ENCODE measurements around the gene EPHX1. TPM values are rescaled to one million over a fixed set of nuclear protein-coding genes. Genes with fewer than 3 reads are reported as not detected.
"Not testable (repeated sequence)": the region's sequence is repeated elsewhere in the genome, so short reads cannot be mapped to it uniquely, and the experiment has no call there.

Gene EPHX1
- total RNA-seq, 1 donor from 2014 or later, result 15.8 TPM

DNA sequence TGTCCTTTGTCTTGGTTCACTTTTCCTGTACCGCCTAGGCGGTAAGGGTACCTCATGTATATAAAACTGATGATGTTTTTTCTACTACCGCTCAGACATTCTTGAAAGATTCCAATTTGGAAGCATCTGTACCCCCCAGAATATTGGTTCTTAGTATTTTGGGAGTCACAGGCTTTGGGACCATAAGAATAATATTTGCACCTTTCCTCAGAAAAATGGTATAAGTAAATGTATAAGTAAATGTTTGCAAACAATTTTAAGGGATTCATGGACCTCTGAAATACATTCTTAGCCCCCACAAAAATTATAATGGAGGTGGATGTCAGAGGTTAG lies 31.6 kb upstream of the EPHX1 start:
- Mint-ChIP-seq H3K4me1 (peaks cover 36% of the 10 kb centered on the region), H3K27ac (ENCODE audit: unreplicated experiment) (no peak overlapping the region), H3K36me3 (ENCODE audit: low read depth) (peaks cover 6% of the 10 kb centered on the region), H3K9me3 (no peaks in the 10 kb centered on the region), H3K27me3 (ENCODE audit: low read depth) (no peaks in the 10 kb centered on the region), H3K4me3 (no peak overlapping the region)
- DNase-seq (ENCODE audit: low read depth, low spot score), result no peak
- TF ChIP-seq, protein P1, sequence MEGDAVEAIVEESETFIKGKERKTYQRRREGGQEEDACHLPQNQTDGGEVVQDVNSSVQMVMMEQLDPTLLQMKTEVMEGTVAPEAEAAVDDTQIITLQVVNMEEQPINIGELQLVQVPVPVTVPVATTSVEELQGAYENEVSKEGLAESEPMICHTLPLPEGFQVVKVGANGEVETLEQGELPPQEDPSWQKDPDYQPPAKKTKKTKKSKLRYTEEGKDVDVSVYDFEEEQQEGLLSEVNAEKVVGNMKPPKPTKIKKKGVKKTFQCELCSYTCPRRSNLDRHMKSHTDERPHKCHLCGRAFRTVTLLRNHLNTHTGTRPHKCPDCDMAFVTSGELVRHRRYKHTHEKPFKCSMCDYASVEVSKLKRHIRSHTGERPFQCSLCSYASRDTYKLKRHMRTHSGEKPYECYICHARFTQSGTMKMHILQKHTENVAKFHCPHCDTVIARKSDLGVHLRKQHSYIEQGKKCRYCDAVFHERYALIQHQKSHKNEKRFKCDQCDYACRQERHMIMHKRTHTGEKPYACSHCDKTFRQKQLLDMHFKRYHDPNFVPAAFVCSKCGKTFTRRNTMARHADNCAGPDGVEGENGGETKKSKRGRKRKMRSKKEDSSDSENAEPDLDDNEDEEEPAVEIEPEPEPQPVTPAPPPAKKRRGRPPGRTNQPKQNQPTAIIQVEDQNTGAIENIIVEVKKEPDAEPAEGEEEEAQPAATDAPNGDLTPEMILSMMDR (conservative IDR thresholded peaks at IDR 0.05), result no peak

DNA sequence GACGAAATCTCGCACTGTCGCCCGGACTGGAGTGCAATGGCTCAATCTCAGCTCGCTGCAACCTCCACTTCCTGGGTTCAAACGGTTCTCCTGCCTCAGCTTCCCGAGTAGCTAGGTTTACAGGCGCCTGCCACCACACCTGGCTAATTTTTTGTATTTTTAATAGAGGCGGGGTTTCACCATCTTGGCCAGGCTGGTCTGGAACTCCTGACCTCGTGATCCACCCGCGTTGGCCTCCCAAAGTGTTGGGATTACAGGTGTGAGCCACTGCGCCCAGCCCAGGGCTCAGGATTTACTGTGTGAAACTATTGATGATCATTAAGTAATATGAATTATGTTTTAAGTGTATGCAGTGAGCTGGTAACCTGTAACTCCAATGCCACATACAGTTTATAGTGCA lies 30.8 kb upstream of the EPHX1 start:
- not testable (repeated sequence) for H3K36me3 Mint-ChIP-seq (ENCODE audit: low read depth); H3K9me3 Mint-ChIP-seq; H3K27ac Mint-ChIP-seq (ENCODE audit: unreplicated experiment); H3K27me3 Mint-ChIP-seq (ENCODE audit: low read depth); DNase-seq (ENCODE audit: low read depth, low spot score); H3K4me3 Mint-ChIP-seq
- peaks cover 40% of the 10 kb centered on the region for H3K4me1 Mint-ChIP-seq

- Mint-ChIP-seq H3K4me1 (peaks cover 36% of the 10 kb centered on the region), H3K27ac (ENCODE audit: unreplicated experiment) (no peak overlapping the region), H3K9me3 (no peaks in the 10 kb centered on the region), H3K4me3 (peak overlapping the region; percentile 80), H3K36me3 (ENCODE audit: low read depth) (peaks cover 6% of the 10 kb centered on the region), H3K27me3 (ENCODE audit: low read depth) (no peaks in the 10 kb centered on the region)
- TF ChIP-seq, protein P1 (conservative IDR thresholded peaks at IDR 0.05), result no peak
- no peak for DNase-seq (ENCODE audit: low read depth, low spot score)
Measured at GRCh38 chr1:225780134-225780533, 29.8 kb upstream of the EPHX1 start.

GRCh38 chr1:225780630-225781029 lies 29.3 kb upstream of the EPHX1 start:
- TF ChIP-seq, protein P1 (conservative IDR thresholded peaks at IDR 0.05), result no peak
- Mint-ChIP-seq H3K4me3 (peak overlapping the region; percentile 77), H3K36me3 (ENCODE audit: low read depth) (peaks cover 6% of the 10 kb centered on the region)

GRCh38 chr1:225789142-225789541 lies 20.8 kb upstream of the EPHX1 start:
- peaks cover 21% of the 10 kb centered on the region for H3K9me3 Mint-ChIP-seq
- peaks cover 56% of the 10 kb centered on the region for H3K36me3 Mint-ChIP-seq (ENCODE audit: low read depth)
- not testable (repeated sequence) for H3K4me1 Mint-ChIP-seq; H3K4me3 Mint-ChIP-seq; H3K27ac Mint-ChIP-seq (ENCODE audit: unreplicated experiment); DNase-seq (ENCODE audit: low read depth, low spot score); H3K27me3 Mint-ChIP-seq (ENCODE audit: low read depth)

More at GRCh38 chr1:225780630-225781029, 29.3 kb upstream of the EPHX1 start:
- no peaks in the 10 kb centered on the region for H3K9me3 Mint-ChIP-seq
- no peaks in the 10 kb centered on the region for H3K27me3 Mint-ChIP-seq (ENCODE audit: low read depth)
- H3K4me1 Mint-ChIP-seq, result peaks cover 36% of the 10 kb centered on the region
- H3K27ac Mint-ChIP-seq (ENCODE audit: unreplicated experiment), result no peak overlapping the region
- no peak for DNase-seq (ENCODE audit: low read depth, low spot score)

DNA sequence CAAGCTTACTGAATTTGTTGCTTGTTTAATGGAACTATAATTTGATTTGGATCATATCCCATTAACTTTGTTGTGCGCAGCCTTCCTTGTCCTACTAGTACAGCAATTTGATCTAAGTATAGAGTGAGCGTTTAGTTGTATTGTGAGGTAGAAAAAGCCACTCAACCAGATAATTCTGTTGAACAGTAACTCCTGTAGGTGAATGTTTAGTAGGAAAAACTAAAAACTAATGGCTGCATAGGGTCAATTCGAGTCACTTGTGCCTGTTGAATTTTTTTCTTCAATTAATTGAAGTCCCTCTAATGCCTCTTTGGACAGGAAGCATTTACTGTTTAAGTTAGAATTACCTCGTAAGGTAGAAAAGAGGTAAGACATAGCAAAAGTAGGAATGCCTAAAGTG lies 15.0 kb upstream of the EPHX1 start:
- H3K27ac Mint-ChIP-seq (ENCODE audit: unreplicated experiment), result no peak overlapping the region
- TF ChIP-seq, protein P1 (conservative IDR thresholded peaks at IDR 0.05), result no peak
- no peaks in the 10 kb centered on the region for H3K27me3 Mint-ChIP-seq (ENCODE audit: low read depth)
- no peak for DNase-seq (ENCODE audit: low read depth, low spot score)
- H3K4me1 Mint-ChIP-seq, result no peaks in the 10 kb centered on the region
- no peak overlapping the region for H3K4me3 Mint-ChIP-seq
- H3K36me3 Mint-ChIP-seq (ENCODE audit: low read depth), result peaks cover 65% of the 10 kb centered on the region
- peaks cover 23% of the 10 kb centered on the region for H3K9me3 Mint-ChIP-seq

DNA sequence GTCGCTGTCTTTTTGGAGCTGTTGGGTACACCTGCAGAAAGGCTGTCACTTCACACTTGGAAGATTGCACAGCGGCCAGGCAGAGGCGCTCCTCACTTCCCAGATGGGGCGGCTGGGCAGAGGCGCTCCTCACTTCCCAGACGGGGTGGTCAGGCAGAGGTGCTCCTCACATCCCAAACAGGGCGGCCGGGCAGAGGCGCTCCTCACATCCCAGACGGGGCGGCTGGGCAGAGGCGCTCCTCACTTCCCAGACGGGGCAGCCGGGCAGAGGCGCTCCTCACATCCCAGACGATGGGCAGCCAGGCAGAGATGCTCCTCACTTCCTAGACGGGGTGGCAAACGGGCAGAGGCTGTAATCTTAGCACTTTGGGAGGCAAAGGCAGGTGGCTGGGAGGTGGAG lies 13.8 kb upstream of the EPHX1 start:
- H3K27me3 Mint-ChIP-seq (ENCODE audit: low read depth); H3K4me3 Mint-ChIP-seq; H3K4me1 Mint-ChIP-seq; DNase-seq (ENCODE audit: low read depth, low spot score); H3K27ac Mint-ChIP-seq (ENCODE audit: unreplicated experiment): not testable (repeated sequence)
- peaks cover 21% of the 10 kb centered on the region for H3K9me3 Mint-ChIP-seq
- H3K36me3 Mint-ChIP-seq (ENCODE audit: low read depth), result peaks cover 62% of the 10 kb centered on the region

DNA sequence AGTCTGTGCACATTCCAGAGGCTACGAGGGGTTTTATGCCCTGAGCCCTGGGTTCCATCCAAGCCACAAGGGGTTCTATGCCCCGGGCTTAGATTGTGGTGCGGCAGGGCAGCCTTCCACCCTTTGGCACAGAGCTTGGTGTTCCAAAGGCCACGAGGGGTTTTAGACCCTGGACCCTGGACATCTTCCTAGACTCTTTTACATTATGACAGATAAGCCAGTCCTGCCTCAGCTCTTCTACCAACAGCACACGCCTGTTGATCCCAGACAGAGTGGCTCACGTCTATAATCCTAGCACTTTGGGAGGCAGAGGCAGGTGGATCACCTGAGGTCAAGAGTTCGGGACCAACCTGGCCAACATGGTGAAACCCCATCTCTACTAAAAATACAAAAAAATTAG lies 8.8 kb upstream of the EPHX1 start:
- H3K9me3 Mint-ChIP-seq; H3K4me3 Mint-ChIP-seq; H3K27ac Mint-ChIP-seq (ENCODE audit: unreplicated experiment); H3K27me3 Mint-ChIP-seq (ENCODE audit: low read depth); H3K4me1 Mint-ChIP-seq; DNase-seq (ENCODE audit: low read depth, low spot score): not testable (repeated sequence)
- H3K36me3 Mint-ChIP-seq (ENCODE audit: low read depth), result peaks cover 26% of the 10 kb centered on the region

Measured in neural crest cell (in vitro differentiated cells).